ENCODE results near the gene ACSS3. TPM values are rescaled to one million over a fixed set of nuclear protein-coding genes. Genes with fewer than 3 reads are reported as not detected.

The ACSS3 gene
- polyA plus RNA-seq (2012; ENCODE audit: insufficient read length, low read depth) = 1.1 TPM

- TF ChIP-seq TAF1 (IDR thresholded peaks at IDR 0.05; ENCODE audit: borderline replicate concordance, insufficient read depth, low read length) (no peak), REST (IDR thresholded peaks at IDR 0.05; ENCODE audit: insufficient read depth in 1 of 2, low read depth in 2 of 2, low read length in 2 of 2) (no peak), FOXP2 (optimal IDR thresholded peaks at IDR 0.05; ENCODE audit: borderline replicate concordance, extremely low read depth, extremely low read length, insufficient read depth) (no peak), POLR2AphosphoS5 (IDR thresholded peaks at IDR 0.05; ENCODE audit: low read depth, low read length) (no peak), SIN3A (IDR thresholded peaks at IDR 0.05; ENCODE audit: borderline replicate concordance, insufficient read depth, low read length) (no peak)
These were observed at the start of gene ACSS3 for GRCh38 chr12:81077686-81078441. ACSS3 (plus strand) TSS chr12:81078079; CDS start chr12:81078121, 42 bp downstream.

GRCh38 chr12:81034926-81035325 lies 43.0 kb upstream of the ACSS3 start:
- TF ChIP-seq REST (IDR thresholded peaks at IDR 0.05; ENCODE audit: insufficient read depth in 1 of 2, low read depth in 2 of 2, low read length in 2 of 2) (no peak), TAF1 (IDR thresholded peaks at IDR 0.05; ENCODE audit: borderline replicate concordance, insufficient read depth, low read length) (no peak), SIN3A (IDR thresholded peaks at IDR 0.05; ENCODE audit: borderline replicate concordance, insufficient read depth, low read length) (no peak), FOXP2 (optimal IDR thresholded peaks at IDR 0.05; ENCODE audit: borderline replicate concordance, extremely low read depth, extremely low read length, insufficient read depth) (no peak), POLR2AphosphoS5 (IDR thresholded peaks at IDR 0.05; ENCODE audit: low read depth, low read length) (no peak)

- TF ChIP-seq REST (IDR thresholded peaks at IDR 0.05; ENCODE audit: insufficient read depth in 1 of 2, low read depth in 2 of 2, low read length in 2 of 2) (no peak), SIN3A (IDR thresholded peaks at IDR 0.05; ENCODE audit: borderline replicate concordance, insufficient read depth, low read length) (no peak), FOXP2 (optimal IDR thresholded peaks at IDR 0.05; ENCODE audit: borderline replicate concordance, extremely low read depth, extremely low read length, insufficient read depth) (no peak), POLR2AphosphoS5 (IDR thresholded peaks at IDR 0.05; ENCODE audit: low read depth, low read length) (no peak), TAF1 (IDR thresholded peaks at IDR 0.05; ENCODE audit: borderline replicate concordance, insufficient read depth, low read length) (no peak)
These were observed 38.6 kb upstream of the ACSS3 start for GRCh38 chr12:81039231-81039630.

GRCh38 chr12:81043979-81044740 lies 33.7 kb upstream of the ACSS3 start:
- TF ChIP-seq FOXP2 (optimal IDR thresholded peaks at IDR 0.05; ENCODE audit: borderline replicate concordance, extremely low read depth, extremely low read length, insufficient read depth) (no peak), REST (IDR thresholded peaks at IDR 0.05; ENCODE audit: insufficient read depth in 1 of 2, low read depth in 2 of 2, low read length in 2 of 2) (no peak)

All from PFSK-1 (cell line).